Subcutaneous adipose tissue (tissue), 4 donors: ENCODE measurements around the gene COMMD10. TPM values are rescaled to one million over a fixed set of nuclear protein-coding genes. Genes with fewer than 3 reads are reported as not detected.

Source experiments
- CTCF ChIP-seq: fragments of 450-650 bp; IDR thresholded peaks from one replicate; pipeline ENCODE4 v1.5.1; 2016; ENCODE audit warnings: low read depth, mild to moderate bottlenecking, control low read depth, antibody characterized with exemption, moderate library complexity
- total RNA-seq, 4 donors: library from RNA; depleted of rRNA; stranded (reverse); fragments of >200 nt; gene quantifications; one replicate each; pipeline ENCODE4 v1.1.0, GENCODE V29; 2016

The COMMD10 gene
- total RNA-seq, 4 donors from 2014 or later = 25.2 to 58.2 (median 38.8) TPM

- no peak for TF ChIP-seq CTCF
These were observed 157.5 kb downstream of the COMMD10 start for GRCh38 chr5:116242343-116242742.

- TF ChIP-seq CTCF = no peak
These were observed 163.6 kb downstream of the COMMD10 start for GRCh38 chr5:116248432-116248831.

- no peak for TF ChIP-seq CTCF
These were observed 164.8 kb downstream of the COMMD10 start for GRCh38 chr5:116249648-116250047.

GRCh38 chr5:116256717-116257116, 171.9 kb downstream of the COMMD10 start:
- no peak for TF ChIP-seq CTCF

- no peak for TF ChIP-seq CTCF
These were observed 180.6 kb downstream of the COMMD10 start for GRCh38 chr5:116265471-116265870.

GRCh38 chr5:116271446-116272025, 186.7 kb downstream of the COMMD10 start:
- no peak for TF ChIP-seq CTCF

- no peak for TF ChIP-seq CTCF
These were observed 187.6 kb downstream of the COMMD10 start for GRCh38 chr5:116272281-116272941.
